HG03460 (cell line): ENCODE results near the gene ABHD12B.

Source experiments
- ATAC-seq: cut with Tn5 transposase; IDR thresholded peaks from one replicate; pipeline ENCODE4 v1.9.1; 2021; ENCODE audit not compliant: unreplicated experiment

ABHD12B gene, protein sequence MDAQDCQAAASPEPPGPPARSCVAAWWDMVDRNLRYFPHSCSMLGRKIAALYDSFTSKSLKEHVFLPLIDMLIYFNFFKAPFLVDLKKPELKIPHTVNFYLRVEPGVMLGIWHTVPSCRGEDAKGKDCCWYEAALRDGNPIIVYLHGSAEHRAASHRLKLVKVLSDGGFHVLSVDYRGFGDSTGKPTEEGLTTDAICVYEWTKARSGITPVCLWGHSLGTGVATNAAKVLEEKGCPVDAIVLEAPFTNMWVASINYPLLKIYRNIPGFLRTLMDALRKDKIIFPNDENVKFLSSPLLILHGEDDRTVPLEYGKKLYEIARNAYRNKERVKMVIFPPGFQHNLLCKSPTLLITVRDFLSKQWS

DNA sequence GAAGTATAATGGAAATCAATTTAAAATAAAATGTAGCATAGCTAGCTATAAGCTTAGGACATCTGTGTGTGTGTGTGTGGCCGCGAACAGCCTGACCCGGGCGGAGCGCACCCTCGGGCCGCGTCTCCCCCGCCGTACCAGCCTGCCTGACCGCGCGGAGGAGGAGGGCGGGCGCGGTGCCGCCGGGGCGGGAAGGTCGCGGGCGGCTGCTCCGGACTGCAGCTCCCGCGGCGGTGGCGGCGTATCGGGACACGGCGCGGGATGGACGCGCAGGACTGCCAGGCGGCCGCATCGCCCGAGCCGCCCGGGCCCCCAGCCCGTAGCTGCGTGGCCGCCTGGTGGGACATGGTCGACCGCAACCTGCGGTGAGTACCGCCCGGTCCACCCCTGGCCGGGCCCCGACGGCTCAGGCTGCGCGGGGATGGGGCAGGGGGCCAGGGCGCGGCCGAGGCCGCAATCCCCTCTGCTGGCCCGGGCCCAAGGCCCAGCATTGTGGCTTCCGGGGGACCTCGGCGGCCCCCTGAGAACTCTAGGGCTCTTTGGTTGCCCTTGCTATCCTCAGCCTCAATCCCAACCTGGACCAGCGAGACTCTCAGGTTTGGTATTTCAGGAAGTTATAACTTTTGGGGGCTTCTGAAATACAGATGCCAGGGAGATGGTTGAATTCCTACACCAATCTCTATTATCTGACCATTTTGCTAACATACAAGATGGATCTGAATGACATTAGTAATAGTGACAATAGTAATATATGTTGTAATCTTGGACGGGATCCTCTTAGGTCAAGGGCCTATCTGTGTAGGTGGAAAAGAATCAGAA, at the start of gene ABHD12B:
ABHD12B (plus strand) TSS at position 140 of the 819 bp plus-strand sequence; CDS start at position 262, 122 bp downstream.
- no peak for ATAC-seq

DNA sequence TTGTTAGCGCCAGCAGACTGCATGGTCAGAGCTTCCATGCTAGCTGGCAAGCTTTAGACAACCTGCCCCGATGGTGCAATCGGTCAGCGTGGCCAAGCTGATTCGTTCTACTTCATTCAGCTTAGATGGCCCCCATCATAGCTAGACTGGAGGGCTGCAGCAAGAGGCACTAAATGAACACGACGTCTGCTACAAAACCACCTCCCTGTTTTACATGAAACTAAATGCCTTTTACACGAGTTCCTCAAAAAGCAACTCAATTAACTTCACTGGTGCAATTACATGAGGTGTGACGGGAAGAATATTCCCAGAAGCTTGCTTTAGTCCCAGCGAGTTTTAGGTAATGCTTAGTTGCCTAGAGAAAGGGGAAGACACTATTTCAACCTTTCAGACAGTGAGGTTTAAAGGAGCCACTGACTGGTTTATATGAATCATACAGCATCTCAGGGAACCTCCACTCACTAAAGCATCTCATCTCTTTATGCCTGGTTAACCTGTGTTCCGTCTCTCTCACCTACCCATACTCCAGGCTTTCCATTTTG, 49.3 kb upstream of the ABHD12B start:
- peak; percentile 30 for ATAC-seq

DNA sequence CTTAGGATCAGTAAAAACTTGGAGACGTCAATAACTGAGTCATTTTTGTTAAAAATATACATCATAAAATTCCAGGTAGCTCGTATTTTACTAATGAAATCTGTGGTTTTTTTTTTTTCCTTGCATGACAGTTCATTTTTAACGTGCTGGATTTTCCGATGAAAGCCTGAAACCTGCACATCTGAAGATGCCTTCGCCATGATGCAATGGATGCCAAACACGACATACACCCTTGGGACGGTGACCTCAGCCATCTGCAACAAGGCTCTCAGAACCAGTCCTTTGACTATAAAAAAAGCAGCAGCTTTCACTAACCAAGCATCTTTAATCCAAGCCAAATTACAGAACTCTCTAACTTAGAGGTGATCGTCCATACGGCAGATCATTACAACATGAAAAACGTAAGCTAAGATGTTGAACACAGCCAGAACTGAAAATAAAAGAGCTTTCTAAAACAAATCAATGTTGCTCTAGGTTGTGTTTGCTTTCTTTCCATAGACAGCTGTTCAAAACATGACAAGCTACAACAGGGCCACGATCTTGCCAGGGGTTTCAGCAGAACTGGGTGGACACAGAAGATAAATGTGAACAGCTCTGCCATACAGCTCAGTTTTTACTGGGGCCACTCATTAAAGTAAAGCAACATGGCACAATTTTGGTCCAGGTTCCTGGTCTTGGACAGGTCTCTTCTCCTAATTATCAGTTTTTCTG, 48.6 kb upstream of the ABHD12B start:
- peak; percentile 6 for ATAC-seq

DNA sequence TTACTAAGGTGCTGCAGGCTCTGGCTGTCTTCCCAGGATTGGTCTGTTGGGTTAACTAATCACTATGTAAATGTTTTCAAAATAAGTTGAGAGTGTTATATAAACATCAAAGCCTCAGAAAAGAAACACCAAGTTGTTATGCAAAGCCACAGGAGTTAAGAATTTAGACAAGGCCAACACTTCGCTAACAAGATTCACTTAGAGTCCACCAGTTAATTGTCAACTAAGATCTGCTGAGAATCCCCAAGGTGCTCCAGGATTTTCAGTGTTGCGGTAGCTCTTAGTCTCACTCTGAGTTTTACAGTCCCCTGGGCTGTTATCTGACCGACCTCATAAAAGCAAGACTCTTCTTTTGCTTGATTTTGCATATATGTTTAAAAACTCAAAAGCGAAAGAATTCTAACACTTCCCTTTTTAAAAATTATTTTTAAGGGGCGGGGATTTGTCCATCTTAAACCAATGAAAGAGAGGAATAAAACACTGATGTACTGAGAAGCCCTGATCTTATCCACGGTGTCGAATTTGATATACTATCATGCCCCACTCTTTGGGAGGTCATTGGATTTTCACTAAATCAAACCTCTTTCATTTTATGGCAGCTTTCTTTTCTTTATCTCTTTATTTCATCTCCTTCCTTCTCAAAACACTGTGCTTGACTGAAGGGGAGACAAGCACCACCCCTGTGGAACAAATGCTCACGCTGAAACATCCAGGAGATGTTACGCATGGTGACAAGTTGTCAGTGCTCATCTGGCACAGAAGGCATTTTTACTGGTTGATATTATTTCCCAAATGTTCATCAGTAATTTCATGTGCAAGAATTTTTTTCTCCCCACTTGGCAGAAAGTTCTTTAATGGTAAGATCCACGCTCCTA, 47.9 kb upstream of the ABHD12B start:
- peak; percentile 72 for ATAC-seq

DNA sequence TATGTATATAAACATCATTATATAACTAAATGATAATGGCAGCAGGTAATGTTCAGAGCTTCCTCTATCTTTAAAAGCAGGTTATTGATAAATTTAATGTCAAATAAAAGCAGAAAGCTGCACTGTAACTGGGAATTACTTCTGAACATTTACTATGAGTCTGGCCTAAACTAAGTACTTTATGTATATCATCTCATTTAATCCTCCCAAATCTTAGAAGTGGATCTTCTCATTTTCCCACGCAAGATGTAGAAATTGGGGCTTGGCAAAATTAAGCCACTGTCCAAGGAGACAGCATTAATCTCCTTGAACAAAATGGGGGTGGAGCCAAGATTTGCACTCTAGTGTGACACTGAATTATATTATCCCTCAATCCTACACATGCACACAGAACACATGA, 46.5 kb upstream of the ABHD12B start:
- no peak for ATAC-seq

DNA sequence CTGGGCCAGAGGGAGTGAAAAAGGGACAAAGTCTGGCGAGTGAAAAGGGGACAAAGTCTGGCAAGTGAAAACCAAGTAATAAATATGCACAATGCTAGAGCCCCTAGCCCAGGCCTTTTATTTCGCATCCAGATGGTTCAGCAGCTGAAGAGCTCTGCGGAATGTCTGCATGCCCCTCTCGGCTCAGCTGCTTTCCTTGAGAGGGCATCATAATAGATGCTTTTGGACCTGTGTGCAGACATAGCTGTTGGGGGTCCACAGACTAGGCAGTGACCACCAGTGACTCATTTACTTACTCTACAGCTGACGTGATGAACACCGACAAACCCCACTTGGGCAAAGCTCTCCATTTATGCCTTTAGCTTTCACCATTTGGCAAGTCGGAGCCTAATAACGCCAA, 45.2 kb upstream of the ABHD12B start:
- no peak for ATAC-seq

DNA sequence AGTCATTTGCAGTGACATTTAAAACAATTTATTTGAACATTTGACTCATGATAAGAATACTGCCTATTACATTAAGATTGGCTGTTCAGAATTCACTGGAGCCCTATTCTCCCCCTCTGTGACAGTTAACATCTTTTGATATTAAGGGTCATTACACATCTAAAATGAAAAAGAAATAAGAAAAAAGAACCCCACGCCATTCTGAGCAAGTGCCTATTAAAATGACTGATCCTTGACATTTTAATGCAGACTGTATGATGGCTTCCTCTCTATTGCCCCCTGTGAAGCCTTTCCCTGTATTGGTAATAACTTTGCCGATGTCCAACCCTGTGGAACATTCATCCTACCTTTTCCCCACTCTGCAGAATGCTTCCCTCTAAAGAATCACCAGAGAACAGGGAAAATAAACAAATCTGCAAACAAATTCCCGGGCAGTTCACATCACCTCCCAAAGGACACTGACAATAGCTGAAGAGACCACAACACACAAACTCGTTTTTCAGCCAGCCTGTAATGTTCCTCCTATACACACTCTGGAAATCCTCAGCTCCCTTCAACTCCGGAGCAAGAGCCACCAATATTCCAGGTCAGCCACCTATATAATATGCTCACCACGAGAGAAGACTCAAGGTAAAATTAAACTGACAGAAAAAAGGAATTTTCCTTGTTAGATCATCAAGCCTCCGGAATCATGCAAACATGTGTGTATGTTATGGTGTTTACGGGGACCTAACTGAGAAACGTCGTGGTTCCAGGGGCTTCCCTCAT, 42.9 kb upstream of the ABHD12B start:
- ATAC-seq, result no peak

DNA sequence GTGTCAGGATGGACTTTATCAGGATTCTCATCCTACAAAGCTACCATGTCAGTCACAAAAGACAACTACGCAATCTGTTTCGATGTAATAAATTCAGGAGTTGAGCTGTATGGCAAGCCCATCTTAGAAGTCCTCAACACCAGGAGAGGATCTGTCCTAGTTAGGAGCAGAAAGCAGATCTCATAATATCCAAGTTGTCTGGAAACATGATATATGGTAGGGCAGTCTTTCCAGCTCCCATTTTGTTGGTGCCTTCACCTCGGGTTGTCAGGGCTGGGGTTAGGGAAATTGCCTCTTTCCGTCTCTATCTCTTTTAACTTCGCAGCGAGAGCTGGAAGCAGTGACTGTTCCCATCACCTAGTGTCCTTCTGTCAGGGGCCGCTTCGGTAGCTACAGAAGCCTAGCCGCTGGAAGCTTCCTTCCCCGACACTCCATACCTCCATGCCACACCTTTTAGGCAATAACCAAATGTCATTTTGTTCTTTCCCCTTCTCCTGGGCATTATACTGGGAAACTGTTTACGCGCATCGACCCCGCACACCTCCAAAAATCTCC, 42.3 kb upstream of the ABHD12B start:
- no peak for ATAC-seq

DNA sequence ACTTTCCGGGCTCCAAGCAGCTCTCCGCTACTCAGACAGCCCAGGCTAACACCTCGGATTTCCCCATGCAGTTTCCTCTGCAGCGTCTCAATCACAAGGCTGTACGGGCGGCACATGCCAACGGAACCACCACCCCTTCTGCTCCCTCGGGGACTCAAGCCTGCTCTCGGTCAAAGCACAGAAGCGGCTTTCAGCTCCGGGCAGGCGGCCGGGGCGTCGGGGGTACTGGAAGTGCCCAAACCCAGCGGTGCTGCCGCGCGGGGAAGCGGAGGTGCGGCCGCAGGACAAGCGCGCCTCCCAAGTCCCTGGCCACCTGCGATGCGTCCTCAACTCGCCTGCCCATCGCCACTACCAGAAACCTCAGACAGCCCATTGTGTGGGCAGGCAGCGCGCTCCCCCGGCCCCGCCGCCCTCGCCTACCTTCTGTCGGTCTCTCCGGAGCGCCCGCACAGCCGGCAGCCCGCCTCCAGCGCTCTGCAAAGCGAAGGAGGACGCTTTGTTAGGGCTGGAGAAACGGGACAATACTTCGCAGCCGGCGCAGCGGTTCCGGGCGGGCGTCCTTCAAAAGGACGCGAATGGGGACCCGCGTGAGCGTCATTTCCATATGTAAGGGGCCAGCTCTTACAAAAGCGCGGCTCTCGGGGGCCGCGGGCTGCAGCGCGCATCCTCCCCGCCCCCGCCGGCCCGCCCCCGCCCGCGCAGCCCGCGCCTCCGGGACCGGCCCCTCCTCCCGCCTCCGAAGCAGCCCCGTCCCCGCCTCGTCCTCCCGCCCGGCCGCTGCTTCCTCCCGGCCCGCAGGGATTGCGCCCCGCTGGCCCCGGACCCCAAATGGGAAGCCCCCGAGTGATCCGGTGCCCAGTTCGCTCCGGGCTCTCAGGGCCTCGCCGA, 41.6 kb upstream of the ABHD12B start:
- ATAC-seq, result peak; percentile 39

DNA sequence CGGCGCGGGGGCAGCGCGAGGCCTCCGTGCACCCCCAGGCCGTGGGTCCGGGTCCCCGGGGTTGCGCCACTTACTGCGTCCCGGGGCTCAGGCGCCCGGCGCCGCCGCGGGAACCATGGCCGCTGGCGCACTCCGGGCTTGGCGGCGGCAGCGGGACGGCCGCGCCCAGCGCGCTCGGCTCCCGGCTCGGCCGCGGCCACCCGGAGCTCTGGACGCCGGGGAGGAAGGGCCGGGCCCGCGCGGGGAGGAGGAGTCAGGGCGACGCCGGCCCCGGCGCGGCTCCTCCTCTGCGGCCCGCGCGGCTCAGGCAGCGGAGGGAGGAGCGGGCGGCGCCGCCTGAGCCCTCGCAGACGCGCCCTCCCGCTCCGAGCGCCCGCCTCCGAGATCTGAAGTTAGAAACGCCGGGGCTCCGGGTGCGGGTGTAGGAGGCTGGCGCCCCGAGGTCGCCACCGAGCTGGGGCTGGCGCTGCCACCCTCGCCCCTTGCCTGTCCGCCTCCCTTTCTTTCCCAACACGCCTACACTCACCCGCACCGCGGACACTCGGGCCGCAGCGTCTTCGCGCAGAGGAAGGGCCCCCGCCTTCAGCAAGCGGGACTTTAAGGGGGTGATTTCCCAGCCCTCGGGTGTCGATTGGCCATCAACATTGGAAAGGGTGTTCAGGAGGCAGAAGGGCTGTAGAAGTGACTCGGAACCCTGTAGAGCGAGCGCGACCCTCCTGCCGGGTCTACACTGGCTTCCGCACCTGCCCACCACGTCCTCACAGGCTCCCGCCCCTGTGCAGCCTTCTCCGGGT, 40.7 kb upstream of the ABHD12B start, which contains the start of gene NIN:
NIN (minus strand) TSS at position 231 of the 794 bp plus-strand sequence. CDS start 9,106 bp downstream, outside the sequence.
- ATAC-seq, result peak; percentile 73

DNA sequence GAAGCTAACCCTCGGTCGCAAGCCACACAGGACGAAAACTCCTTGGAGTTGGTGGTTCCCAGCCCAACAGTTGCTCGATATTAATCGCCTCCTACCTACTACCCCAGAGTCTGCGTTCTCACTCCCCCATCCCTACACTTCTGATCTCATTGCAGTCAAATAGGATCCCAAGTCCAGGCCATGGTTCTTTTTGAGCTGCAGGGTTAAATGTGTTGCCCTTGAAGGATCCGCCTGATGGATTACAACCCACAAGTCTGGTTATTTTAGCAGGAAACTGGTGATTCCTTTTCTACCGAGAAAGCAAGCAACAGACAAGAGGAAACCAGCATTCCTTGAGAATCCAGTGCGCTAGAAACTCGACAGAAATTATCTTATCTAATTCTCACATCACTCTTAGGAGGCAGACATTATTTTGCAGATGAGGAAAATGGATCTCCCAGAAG, 40.1 kb upstream of the ABHD12B start:
- no peak for ATAC-seq

DNA sequence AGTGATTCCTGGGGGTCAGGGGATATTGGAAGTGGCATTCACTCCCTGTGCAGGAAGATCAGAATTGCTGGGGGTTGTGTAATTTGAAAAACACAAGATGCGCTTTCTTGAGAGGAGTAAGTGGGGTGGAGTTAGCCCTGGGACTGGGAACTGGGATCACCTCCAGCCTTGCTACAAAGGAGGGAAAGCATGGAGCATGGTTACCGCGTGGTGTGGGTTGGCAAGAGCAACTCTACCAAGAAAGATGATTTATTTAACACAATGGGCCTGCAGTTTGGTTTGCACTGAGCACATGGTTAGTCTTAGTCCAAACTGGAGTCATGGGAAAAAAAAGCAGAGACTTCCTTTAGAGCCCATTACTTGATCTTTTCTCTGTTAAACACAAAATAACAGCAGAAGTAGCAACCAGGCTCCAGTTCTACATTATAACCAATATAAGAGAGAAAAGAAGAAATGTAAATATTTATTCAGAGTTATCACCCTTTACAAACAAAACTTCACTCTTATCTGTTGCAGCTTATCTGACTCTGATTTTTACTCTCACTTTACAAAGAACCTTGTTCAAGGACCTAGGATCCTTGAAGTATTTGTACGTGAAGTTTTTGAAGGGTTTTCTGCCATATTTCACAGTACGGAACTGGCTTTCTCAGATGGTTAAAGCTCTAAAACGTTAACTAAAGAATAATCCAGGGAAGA, 38.8 kb upstream of the ABHD12B start:
- ATAC-seq, result no peak

DNA sequence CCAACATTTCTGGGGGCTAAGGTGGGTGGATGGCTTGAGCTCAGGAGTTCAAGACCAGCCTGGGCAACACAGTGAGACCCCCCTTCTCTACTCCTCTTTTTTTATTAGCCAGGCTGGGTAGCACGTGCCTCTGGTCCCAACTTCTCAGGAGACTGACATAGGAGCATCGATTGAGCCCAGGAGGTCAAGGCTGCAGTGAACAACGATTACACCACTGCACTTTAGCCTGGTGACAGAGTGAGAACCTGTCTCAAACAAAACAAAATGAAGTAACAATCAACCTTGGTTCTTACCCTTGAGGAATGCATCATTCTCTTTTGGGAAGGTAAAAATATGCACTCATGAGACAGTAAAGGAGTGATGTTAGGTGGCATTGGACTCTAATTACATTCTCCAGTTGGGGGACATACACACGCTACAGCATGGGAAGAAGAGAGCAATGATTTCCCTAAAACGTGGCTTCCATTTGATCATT, 37.0 kb upstream of the ABHD12B start:
- ATAC-seq, result no peak

DNA sequence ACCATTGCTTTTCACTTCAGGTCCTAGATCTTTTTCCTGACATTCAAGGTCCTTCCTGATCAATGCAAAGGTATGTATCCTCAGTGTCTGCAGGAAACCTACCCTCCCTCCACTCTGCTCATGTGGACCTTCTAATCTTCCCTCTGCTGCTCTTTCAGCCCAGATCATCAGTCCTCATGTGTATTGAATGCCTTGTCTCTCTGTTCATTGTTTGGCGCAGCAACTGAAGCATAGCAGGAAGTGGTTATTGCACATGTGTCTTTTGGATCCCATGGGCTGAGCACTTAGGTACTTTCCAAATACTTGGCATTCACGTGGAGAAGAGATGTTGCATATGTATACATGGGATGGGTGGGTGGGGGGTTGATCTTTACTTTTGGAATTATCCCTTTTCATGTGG, 36.6 kb upstream of the ABHD12B start:
- no peak for ATAC-seq

DNA sequence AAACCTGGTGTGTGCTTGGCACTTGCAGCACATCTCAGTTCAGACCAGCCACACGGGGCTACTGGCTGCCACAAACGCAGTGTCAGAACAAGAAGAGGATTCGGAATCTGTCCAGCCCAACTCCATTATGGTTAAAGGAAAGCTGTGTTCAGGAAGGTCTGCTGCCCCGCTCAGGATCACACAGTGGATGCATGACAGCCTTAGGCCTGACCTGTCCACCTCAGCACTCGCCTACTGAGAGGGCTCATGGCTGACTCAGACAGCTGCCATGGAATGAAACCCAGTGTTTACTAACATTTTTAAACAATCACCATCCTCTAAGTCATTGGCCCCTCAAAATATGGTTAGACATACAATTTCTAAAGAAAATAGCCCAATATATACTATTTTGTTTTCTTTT, 35.3 kb upstream of the ABHD12B start:
- ATAC-seq, result no peak

DNA sequence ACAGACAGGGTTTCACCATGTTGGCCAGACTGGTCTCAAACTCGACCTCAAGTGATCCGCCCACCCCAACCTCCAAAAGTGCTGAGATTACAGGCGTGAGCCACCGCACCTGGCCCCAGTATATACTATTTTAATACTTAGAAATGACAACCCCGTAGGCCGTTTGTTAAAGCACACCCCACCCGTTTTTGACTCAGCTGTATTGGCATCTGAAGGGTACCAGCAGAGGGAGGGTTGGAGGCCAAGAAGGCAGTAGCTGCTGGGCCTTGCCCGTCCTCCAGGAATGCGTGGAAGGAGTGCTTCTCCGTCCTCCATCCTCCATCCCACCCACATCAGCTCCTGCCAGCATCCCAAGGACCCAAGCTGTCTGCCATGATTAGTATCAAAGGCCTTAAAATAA, 34.6 kb upstream of the ABHD12B start:
- no peak for ATAC-seq
